Measurements from ENCODE around the gene PUS3. TPM values are rescaled to one million over a fixed set of nuclear protein-coding genes. Genes with fewer than 3 reads are reported as not detected.
A peak's percentile ranks its signal among the peaks of the same experiment; 100 is the strongest.
"Not testable (repeated sequence)": the region's sequence is repeated elsewhere in the genome, so short reads cannot be mapped to it uniquely, and the experiment has no call there.

PUS3 gene
- total RNA-seq, 2 experiments from 2014 or later, result 8.6 to 10.2 TPM

DNA sequence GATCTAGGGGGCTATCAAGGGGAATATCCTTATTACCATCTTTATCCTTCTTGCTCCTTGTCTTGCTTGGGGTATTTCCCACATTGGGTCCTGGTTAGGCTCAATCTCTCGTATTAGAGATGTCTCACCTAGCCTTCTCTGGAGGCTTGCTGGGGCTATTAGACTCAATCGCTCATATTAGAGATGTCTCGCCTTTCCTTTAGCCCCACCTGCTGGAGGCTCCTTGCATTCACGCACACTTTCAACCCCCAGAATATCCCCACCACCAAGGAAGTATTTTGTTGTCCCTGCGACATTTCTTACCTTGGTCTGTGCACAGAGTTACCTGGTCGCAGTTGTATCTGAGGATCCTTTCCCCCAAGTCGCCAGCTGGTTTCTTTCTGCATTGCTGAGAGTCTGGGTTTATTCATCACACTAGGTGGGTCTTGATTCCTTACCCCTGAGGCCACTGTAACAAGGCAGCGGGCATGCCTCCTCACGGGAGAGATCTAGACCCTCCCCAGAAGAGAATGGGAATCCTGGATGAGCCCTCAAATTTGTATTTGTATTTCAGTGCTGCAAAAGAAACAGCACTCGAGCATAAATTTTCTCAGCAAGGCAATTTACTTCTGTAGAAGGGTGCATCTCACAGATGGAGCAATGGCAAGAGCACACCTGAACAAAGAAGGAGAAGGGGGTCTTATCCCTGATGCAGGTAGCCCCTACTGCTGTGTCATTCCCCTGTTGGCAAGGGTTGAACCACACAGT is 31.4 kb downstream of the PUS3 start:
- intact Hi-C loops (cut with micrococcal nuclease; ENCODE audit: unreplicated experiment), result loop anchor here (5.0 kb wide), 1 partner anchor 304 kb away; the partner anchor contains the start of gene EI24
- ChIA-PET CTCF (ENCODE audit: unreplicated experiment) (no interaction called here), POLR2A (no interaction called here)
- no TSS peak for BruUV-seq (replicated peaks)
- Histone ChIP-seq H3K9me2 (ENCODE audit: insufficient read depth, low read length) (no peaks in the 10 kb centered on the region), H3K9me3 (ENCODE audit: low read length) (peaks cover 17% of the 10 kb centered on the region), H3K36me3 (ENCODE audit: insufficient read depth, low read length) (peaks cover 24% of the 10 kb centered on the region), H2AFZ (ENCODE audit: low read length) (no peak overlapping the region), H3K4me1 (ENCODE audit: insufficient read depth, low read length, poor library complexity, severe bottlenecking) (peaks cover 3% of the 10 kb centered on the region), H4K20me1 (ENCODE audit: insufficient read depth, low read length) (no peaks in the 10 kb centered on the region), H3K4me3 (ENCODE audit: low read depth, low read length, poor library complexity, severe bottlenecking) (no peak overlapping the region), H3K79me2 (ENCODE audit: insufficient read depth, low read depth, low read length) (peaks cover 13% of the 10 kb centered on the region; the same call in 1 of the 2 replicates), H3K4me2 (ENCODE audit: low read length) (no peak overlapping the region), H3K27ac (ENCODE audit: low read depth, low read length, poor library complexity, severe bottlenecking) (no peak overlapping the region)
- DNase-seq (ENCODE audit: low spot score), result peak; percentile 20
- TF ChIP-seq, protein P1, sequence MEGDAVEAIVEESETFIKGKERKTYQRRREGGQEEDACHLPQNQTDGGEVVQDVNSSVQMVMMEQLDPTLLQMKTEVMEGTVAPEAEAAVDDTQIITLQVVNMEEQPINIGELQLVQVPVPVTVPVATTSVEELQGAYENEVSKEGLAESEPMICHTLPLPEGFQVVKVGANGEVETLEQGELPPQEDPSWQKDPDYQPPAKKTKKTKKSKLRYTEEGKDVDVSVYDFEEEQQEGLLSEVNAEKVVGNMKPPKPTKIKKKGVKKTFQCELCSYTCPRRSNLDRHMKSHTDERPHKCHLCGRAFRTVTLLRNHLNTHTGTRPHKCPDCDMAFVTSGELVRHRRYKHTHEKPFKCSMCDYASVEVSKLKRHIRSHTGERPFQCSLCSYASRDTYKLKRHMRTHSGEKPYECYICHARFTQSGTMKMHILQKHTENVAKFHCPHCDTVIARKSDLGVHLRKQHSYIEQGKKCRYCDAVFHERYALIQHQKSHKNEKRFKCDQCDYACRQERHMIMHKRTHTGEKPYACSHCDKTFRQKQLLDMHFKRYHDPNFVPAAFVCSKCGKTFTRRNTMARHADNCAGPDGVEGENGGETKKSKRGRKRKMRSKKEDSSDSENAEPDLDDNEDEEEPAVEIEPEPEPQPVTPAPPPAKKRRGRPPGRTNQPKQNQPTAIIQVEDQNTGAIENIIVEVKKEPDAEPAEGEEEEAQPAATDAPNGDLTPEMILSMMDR (conservative IDR thresholded peaks at IDR 0.05; ENCODE audit: low read length), result peak; percentile 60
- TF ChIP-seq EZH2phosphoT487 (IDR thresholded peaks at IDR 0.05; ENCODE audit: borderline replicate concordance, low read depth, low read length), result no peak

DNA sequence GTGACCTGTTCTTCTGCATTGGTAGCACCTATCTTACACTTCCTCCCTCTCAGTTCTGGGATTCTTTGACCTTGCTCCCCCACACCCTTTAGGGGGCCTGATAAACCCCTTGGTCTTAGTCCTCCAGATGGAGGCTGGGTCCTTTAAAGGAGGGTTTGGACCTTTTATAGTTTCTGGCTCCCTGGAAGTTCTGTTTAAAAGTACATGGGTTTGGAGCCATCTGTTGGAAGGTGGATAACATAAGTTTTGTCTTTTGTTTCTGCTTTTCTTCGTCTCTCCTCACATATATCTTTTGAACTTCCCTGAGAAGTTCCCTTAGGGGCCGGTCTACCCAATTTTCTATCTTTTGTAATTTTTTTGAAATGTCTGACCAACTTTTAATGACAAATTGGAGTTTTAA is 33.5 kb downstream of the PUS3 start:
- H3K79me2 ChIP-seq (ENCODE audit: insufficient read depth, low read depth, low read length), result peaks cover 6% of the 10 kb centered on the region; the same call in 1 of the 2 replicates
- H3K9me3 ChIP-seq (ENCODE audit: low read length), result peaks cover 21% of the 10 kb centered on the region
- no peak overlapping the region for H3K27ac ChIP-seq (ENCODE audit: low read depth, low read length, poor library complexity, severe bottlenecking)
- no peak for DNase-seq (ENCODE audit: low spot score)
- no peaks in the 10 kb centered on the region for H3K9me2 ChIP-seq (ENCODE audit: insufficient read depth, low read length)
- H3K4me3 ChIP-seq (ENCODE audit: low read depth, low read length, poor library complexity, severe bottlenecking), result no peak overlapping the region
- peaks cover 24% of the 10 kb centered on the region for H3K36me3 ChIP-seq (ENCODE audit: insufficient read depth, low read length)
- no peak for TF ChIP-seq EZH2phosphoT487 (IDR thresholded peaks at IDR 0.05; ENCODE audit: borderline replicate concordance, low read depth, low read length)
- TF ChIP-seq, protein P1 (conservative IDR thresholded peaks at IDR 0.05; ENCODE audit: low read length), result no peak
- CTCF ChIA-PET (ENCODE audit: unreplicated experiment), result no interaction called here
- no peak overlapping the region for H3K4me2 ChIP-seq (ENCODE audit: low read length)
- H3K4me1 ChIP-seq (ENCODE audit: insufficient read depth, low read length, poor library complexity, severe bottlenecking), result peaks cover 3% of the 10 kb centered on the region
- no peak overlapping the region for H2AFZ ChIP-seq (ENCODE audit: low read length)
- H4K20me1 ChIP-seq (ENCODE audit: insufficient read depth, low read length), result no peaks in the 10 kb centered on the region
- POLR2A ChIA-PET, result no interaction called here
- BruUV-seq (replicated peaks), result TSS peak; percentile 4
- intact Hi-C loops (cut with micrococcal nuclease; ENCODE audit: unreplicated experiment), result no loop called here

- H3K79me2 ChIP-seq (ENCODE audit: insufficient read depth, low read depth, low read length); H3K4me2 ChIP-seq (ENCODE audit: low read length); H4K20me1 ChIP-seq (ENCODE audit: insufficient read depth, low read length); intact Hi-C loops (cut with micrococcal nuclease; ENCODE audit: unreplicated experiment); DNase-seq (ENCODE audit: low spot score); H2AFZ ChIP-seq (ENCODE audit: low read length); H3K4me1 ChIP-seq (ENCODE audit: insufficient read depth, low read length, poor library complexity, severe bottlenecking); BruUV-seq (replicated peaks); H3K27ac ChIP-seq (ENCODE audit: low read depth, low read length, poor library complexity, severe bottlenecking); POLR2A ChIA-PET; CTCF ChIA-PET (ENCODE audit: unreplicated experiment); H3K9me2 ChIP-seq (ENCODE audit: insufficient read depth, low read length); H3K9me3 ChIP-seq (ENCODE audit: low read length); H3K4me3 ChIP-seq (ENCODE audit: low read depth, low read length, poor library complexity, severe bottlenecking); H3K36me3 ChIP-seq (ENCODE audit: insufficient read depth, low read length): not testable (repeated sequence)
Measured at GRCh38 chr11:125865354-125865753, 37.7 kb downstream of the PUS3 start.

GRCh38 chr11:125862786-125863185 is 40.2 kb downstream of the PUS3 start:
- H3K36me3 ChIP-seq (ENCODE audit: insufficient read depth, low read length); CTCF ChIA-PET (ENCODE audit: unreplicated experiment); H2AFZ ChIP-seq (ENCODE audit: low read length); H3K4me3 ChIP-seq (ENCODE audit: low read depth, low read length, poor library complexity, severe bottlenecking); BruUV-seq (replicated peaks); H3K4me1 ChIP-seq (ENCODE audit: insufficient read depth, low read length, poor library complexity, severe bottlenecking); H3K4me2 ChIP-seq (ENCODE audit: low read length); POLR2A ChIA-PET; H3K9me3 ChIP-seq (ENCODE audit: low read length); H3K9me2 ChIP-seq (ENCODE audit: insufficient read depth, low read length); DNase-seq (ENCODE audit: low spot score); H3K79me2 ChIP-seq (ENCODE audit: insufficient read depth, low read depth, low read length); H4K20me1 ChIP-seq (ENCODE audit: insufficient read depth, low read length); intact Hi-C loops (cut with micrococcal nuclease; ENCODE audit: unreplicated experiment); H3K27ac ChIP-seq (ENCODE audit: low read depth, low read length, poor library complexity, severe bottlenecking): not testable (repeated sequence)

GRCh38 chr11:125857670-125858069 is 45.3 kb downstream of the PUS3 start:
- DNase-seq (ENCODE audit: low spot score); H3K4me3 ChIP-seq (ENCODE audit: low read depth, low read length, poor library complexity, severe bottlenecking); H3K36me3 ChIP-seq (ENCODE audit: insufficient read depth, low read length); H3K27ac ChIP-seq (ENCODE audit: low read depth, low read length, poor library complexity, severe bottlenecking); H3K4me1 ChIP-seq (ENCODE audit: insufficient read depth, low read length, poor library complexity, severe bottlenecking); BruUV-seq (replicated peaks); H2AFZ ChIP-seq (ENCODE audit: low read length); intact Hi-C loops (cut with micrococcal nuclease; ENCODE audit: unreplicated experiment); H3K9me2 ChIP-seq (ENCODE audit: insufficient read depth, low read length); H4K20me1 ChIP-seq (ENCODE audit: insufficient read depth, low read length); H3K4me2 ChIP-seq (ENCODE audit: low read length); H3K79me2 ChIP-seq (ENCODE audit: insufficient read depth, low read depth, low read length); CTCF ChIA-PET (ENCODE audit: unreplicated experiment): not testable (repeated sequence)
- POLR2A ChIA-PET, result interaction anchor here (0.7 kb wide), 1 partner anchor 29 kb away, joined by 4 read pairs; no protein-coding TSS in a partner anchor
- peaks cover 14% of the 10 kb centered on the region; the same call in 1 of the 2 replicates for H3K9me3 ChIP-seq (ENCODE audit: low read length)

Measured in OCI-LY7 (cell line).